ENCODE measurements around the gene ASCC2. TPM values are rescaled to one million over a fixed set of nuclear protein-coding genes. Genes with fewer than 3 reads are reported as not detected.

The ASCC2 gene
- total and polyA plus RNA-seq, 2 of the 4 experiments (the other 2 are of a cell fraction): 40.0 to 62.2 TPM

- no peak overlapping the region for H2AK5ac ChIP-seq (ENCODE audit: low read depth, low read length)
- H3K18ac ChIP-seq (ENCODE audit: low read depth, low read length): no peak overlapping the region
- POLR2A ChIA-PET (ENCODE audit: unreplicated experiment): interaction anchor here (0.7 kb wide), 1 partner anchor 252 kb away, joined by 5 read pairs; no protein-coding TSS in a partner anchor
- no peak overlapping the region for H4K5ac ChIP-seq (ENCODE audit: low read depth, low read length)
- no peak overlapping the region for H2BK15ac ChIP-seq (ENCODE audit: low read depth, low read length)
- no peak overlapping the region for H2AK9ac ChIP-seq (replicated peaks; ENCODE audit: low read depth, low read length, poor library complexity)
- TF ChIP-seq USF2 (IDR thresholded peaks at IDR 0.05; ENCODE audit: low read depth, low read length): no peak
- no peak for TF ChIP-seq MAZ (IDR thresholded peaks at IDR 0.05; ENCODE audit: borderline replicate concordance, low read depth, low read length)
- no peak for TF ChIP-seq ELK1 (IDR thresholded peaks at IDR 0.05; ENCODE audit: borderline replicate concordance, low read depth, low read length)
- no peak for TF ChIP-seq RFX5 (IDR thresholded peaks at IDR 0.05; ENCODE audit: low read depth, low read length)
- TF ChIP-seq NFE2L2 (IDR thresholded peaks at IDR 0.05; ENCODE audit: low read depth, low read length): no peak
- TF ChIP-seq POLR2A (IDR thresholded peaks at IDR 0.05; ENCODE audit: low read depth, low read length): no peak
- TF ChIP-seq BHLHE40 (IDR thresholded peaks at IDR 0.05; ENCODE audit: low read depth, low read length): no peak
- TF ChIP-seq SMC3 (IDR thresholded peaks at IDR 0.05; ENCODE audit: low read depth, low read length): no peak
- TF ChIP-seq CEBPB (IDR thresholded peaks at IDR 0.05; ENCODE audit: low read depth, low read length): no peak
- no peak for TF ChIP-seq FOS (IDR thresholded peaks at IDR 0.05; ENCODE audit: low read depth, low read length)
- TF ChIP-seq MXI1 (IDR thresholded peaks at IDR 0.05; ENCODE audit: borderline replicate concordance, low read depth, low read length): no peak
- H3K4me2 ChIP-seq (ENCODE audit: low read depth, low read length): no peak overlapping the region
- no peak overlapping the region for H3K4me3 ChIP-seq (ENCODE audit: insufficient read depth, low read depth, low read length)
- H3K9me1 ChIP-seq (ENCODE audit: insufficient read depth, low read length): no peaks in the 10 kb centered on the region
- no peaks in the 10 kb centered on the region for H3K9me3 ChIP-seq (ENCODE audit: control insufficient read depth, insufficient read depth, low read length)
- dilution Hi-C loops (cut with HindIII; ENCODE audit: low sequenced_read_pairs, unreplicated experiment) (no loop called here), intact Hi-C loops (cut with micrococcal nuclease) (no loop called here), in situ Hi-C loops (cut with MboI; ENCODE audit: low sequenced_read_pairs) (no loop called here)
- H3K27me3 ChIP-seq (ENCODE audit: control insufficient read depth, insufficient read depth, low read length): no peaks in the 10 kb centered on the region
- H3K14ac ChIP-seq (replicated peaks; ENCODE audit: low read depth, low read length): no peak overlapping the region
- no peak overlapping the region for H4K91ac ChIP-seq (ENCODE audit: insufficient read depth, low read depth, low read length)
- no peak overlapping the region for H3K27ac ChIP-seq (ENCODE audit: insufficient read depth, low read length)
- CTCF ChIA-PET: no interaction called here
- no peak overlapping the region for H4K8ac ChIP-seq (ENCODE audit: low read depth in 2 of 2, low read length in 2 of 2)
- DNase-seq (no peak), ATAC-seq (ENCODE audit: low read depth) (no peak)
- WGBS, 2 experiments (ENCODE audit: extremely low coverage in 2 of 2, insufficient read length in 1 of 2): no CpG with 5 or more reads among the region's 2 CpGs
- BruUV-seq (replicated peaks): no TSS peak
- H3K79me1 ChIP-seq (ENCODE audit: low read depth in 1 of 2, low read length in 2 of 2): no peaks in the 10 kb centered on the region
- no peak overlapping the region for H2BK5ac ChIP-seq (ENCODE audit: low read depth, low read length, poor library complexity, severe bottlenecking)
- H3K4ac ChIP-seq (ENCODE audit: low read depth, low read length): no peak overlapping the region
- peaks cover 1% of the 10 kb centered on the region; the same call in 1 of the 2 replicates for H3K4me1 ChIP-seq (ENCODE audit: control insufficient read depth, insufficient read depth, low read length)
- H3K23ac ChIP-seq (ENCODE audit: low read depth, low read length): no peak overlapping the region
- no peak overlapping the region for H2BK120ac ChIP-seq (ENCODE audit: low read depth, low read length)
- H2BK20ac ChIP-seq (ENCODE audit: low read depth, low read length): no peak overlapping the region
- H3K36me3 ChIP-seq (ENCODE audit: control insufficient read depth, insufficient read depth, low read length): peaks cover 49% of the 10 kb centered on the region
- H3K9ac ChIP-seq (ENCODE audit: low read depth, low read length): no peak overlapping the region
- H2AFZ ChIP-seq (replicated peaks; ENCODE audit: low read length, poor library complexity): no peak overlapping the region
- H4K20me1 ChIP-seq (ENCODE audit: insufficient read depth, low read length): peaks cover 3% of the 10 kb centered on the region; the same call in 1 of the 2 replicates
- no peak overlapping the region for H3K56ac ChIP-seq (ENCODE audit: extremely low read depth, insufficient read depth, low read length)
Observed at GRCh38 chr22:29816128-29816527, 21.9 kb downstream of the ASCC2 start.

Measured in IMR-90 (cell line).